ENCODE measurements around the gene ZNF428. TPM values are rescaled to one million over a fixed set of nuclear protein-coding genes. Genes with fewer than 3 reads are reported as not detected.

ZNF428 gene, protein sequence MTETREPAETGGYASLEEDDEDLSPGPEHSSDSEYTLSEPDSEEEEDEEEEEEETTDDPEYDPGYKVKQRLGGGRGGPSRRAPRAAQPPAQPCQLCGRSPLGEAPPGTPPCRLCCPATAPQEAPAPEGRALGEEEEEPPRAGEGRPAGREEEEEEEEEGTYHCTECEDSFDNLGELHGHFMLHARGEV
- total RNA-seq, result 37.3 TPM

DNA sequence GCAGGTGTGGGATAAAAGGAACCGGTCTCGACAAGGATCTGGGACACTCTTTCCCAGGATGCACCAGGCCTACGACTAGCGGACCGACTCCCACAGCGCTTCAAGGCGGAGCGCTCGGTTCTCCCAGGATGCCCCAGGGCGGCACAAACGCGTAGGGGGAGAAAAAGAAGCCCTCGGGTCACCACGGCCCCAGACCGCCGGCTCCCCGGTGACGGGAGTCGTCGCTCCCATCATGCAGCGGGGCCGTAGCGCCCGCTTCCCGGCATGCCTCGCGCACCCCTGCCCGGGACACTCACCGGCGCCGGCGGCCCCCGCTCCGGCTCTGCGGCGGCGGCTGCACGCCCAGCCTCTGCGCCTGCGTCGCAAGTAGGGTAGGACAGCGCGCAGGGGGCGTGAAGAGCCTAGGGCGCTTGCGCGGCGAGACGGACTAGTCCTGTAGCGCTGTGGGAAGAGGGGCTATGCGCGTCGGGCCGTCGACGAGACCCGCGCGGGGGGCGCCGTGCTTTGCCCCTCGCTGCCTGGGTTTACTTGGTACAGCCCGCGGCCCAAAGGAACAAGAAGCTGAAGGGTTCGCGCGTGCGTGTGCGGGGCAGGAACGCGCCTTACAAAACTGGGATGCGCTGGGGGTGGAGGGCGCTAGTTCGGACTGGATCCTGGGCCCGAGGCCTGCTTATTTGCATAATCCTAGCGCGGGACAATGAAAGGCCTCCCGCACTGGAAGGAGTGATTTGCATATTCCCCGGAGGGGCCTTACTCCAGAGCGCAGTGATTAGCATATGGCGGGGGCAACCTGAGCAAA lies at the start of gene ZNF428:
ZNF428 (minus strand) TSS at position 368 of the 799 bp plus-strand sequence. CDS start 5,325 bp downstream, outside the sequence.
- H3K4me1 ChIP-seq, result peaks cover 0 to 7% of the 10 kb centered on the region in 2 donors
- H3K9me3 ChIP-seq, result no peaks in the 10 kb centered on the region
- no peaks in the 10 kb centered on the region for H3K36me3 ChIP-seq
- TF ChIP-seq, protein P1, sequence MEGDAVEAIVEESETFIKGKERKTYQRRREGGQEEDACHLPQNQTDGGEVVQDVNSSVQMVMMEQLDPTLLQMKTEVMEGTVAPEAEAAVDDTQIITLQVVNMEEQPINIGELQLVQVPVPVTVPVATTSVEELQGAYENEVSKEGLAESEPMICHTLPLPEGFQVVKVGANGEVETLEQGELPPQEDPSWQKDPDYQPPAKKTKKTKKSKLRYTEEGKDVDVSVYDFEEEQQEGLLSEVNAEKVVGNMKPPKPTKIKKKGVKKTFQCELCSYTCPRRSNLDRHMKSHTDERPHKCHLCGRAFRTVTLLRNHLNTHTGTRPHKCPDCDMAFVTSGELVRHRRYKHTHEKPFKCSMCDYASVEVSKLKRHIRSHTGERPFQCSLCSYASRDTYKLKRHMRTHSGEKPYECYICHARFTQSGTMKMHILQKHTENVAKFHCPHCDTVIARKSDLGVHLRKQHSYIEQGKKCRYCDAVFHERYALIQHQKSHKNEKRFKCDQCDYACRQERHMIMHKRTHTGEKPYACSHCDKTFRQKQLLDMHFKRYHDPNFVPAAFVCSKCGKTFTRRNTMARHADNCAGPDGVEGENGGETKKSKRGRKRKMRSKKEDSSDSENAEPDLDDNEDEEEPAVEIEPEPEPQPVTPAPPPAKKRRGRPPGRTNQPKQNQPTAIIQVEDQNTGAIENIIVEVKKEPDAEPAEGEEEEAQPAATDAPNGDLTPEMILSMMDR (IDR thresholded peaks at IDR 0.05), result no peak
- H3K27ac ChIP-seq, result peak within 1 kb of the TSS; percentile 87 to 89
- DNase-seq (ENCODE audit: low spot score in 2 of 2), result peak; percentile 50 to 92
- H3K4me3 ChIP-seq, result peak within 1 kb of the TSS; percentile 69 to 75
- intact Hi-C loops (cut with DNase I), result loop anchor here (1.0 to 2.0 kb wide), 3 partner anchors 23 to 49 kb away; partner anchors contain the start of genes IRGQ and ZNF576
- H3K27me3 ChIP-seq, result no peaks in the 10 kb centered on the region

DNA sequence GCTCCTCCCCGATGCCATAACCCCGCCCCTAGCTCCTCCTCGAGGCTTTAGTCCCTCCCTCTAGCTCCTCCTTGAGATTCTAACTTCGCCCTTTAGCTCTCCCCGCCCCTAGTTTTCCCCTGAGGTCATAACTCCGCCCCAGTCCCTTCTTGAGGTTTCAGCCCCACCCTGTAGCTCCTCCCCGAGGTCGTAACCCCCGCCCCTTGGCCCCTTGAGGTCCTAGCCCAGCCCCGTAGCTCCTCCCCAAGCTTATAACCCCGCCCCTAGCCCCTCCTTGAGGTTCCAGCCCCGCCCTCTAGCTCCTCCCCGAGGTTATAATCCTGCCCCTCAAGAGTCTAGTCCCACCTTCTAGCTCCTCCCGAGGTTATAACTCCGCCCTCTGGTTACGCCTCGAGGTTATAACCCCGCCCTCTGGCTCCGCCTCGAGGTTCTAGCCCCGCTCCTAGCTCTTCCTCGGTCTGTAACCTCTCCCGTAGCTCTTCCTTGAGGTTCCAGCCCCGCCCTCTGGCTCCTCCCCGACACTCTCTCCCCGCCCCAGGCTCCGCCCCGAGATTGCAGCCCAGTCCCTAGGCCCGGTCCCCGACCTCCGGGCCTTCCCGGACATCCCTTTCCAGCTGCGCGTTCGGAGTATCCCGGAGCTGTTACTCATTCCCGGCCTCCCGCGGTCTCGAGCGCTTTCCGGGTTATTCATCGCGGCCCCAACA lies 49.1 kb upstream of the ZNF428 start:
- Histone ChIP-seq H3K27me3 (no peaks in the 10 kb centered on the region), H3K27ac (peak overlapping the region; percentile 90 to 93), H3K4me3 (peak overlapping the region; percentile 75), H3K4me1 (peaks cover 3 to 13% of the 10 kb centered on the region in 2 donors), H3K36me3 (peaks cover 4 to 5% of the 10 kb centered on the region in 2 donors), H3K9me3 (no peaks in the 10 kb centered on the region)
- DNase-seq (ENCODE audit: low spot score in 2 of 2), result peak; percentile 94 to 99
- TF ChIP-seq, protein P1 (IDR thresholded peaks at IDR 0.05), result no peak
- intact Hi-C loops (cut with DNase I), result loop anchor here (1.0 to 2.0 kb wide), 6 partner anchors 49 to 206 kb away; partner anchors contain the start of genes IRGQ, PINLYP, XRCC1 and ZNF428

DNA sequence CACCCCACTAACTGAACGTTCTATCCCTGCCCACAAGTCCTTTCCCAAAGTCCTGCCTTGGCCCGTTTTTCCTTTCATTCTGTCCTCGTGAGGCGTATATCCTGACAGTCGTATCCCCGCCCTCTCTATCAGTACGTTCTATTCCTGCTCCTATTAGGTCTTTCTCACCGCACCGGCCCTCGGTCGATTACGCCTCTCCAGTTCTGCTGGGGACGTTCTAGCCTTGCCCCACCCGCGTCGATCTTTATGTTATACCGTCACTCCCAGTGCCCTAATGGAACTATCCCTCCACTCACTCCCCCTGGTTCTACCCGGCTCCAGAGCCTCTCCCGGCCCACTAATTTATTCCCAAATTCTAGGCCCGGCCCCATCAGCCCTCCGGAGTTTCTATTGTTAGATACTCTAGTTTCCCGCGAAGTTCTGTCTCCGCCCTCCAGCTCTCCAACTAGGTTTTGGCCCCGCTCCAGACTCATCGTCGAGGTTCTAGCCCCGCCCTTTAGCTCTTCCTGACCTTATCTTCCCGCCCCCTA lies 48.5 kb upstream of the ZNF428 start:
- Histone ChIP-seq H3K4me3 (peak overlapping the region; percentile 47 to 75), H3K9me3 (no peaks in the 10 kb centered on the region), H3K4me1 (peaks cover 3 to 13% of the 10 kb centered on the region in 2 donors), H3K36me3 (peaks cover 4 to 5% of the 10 kb centered on the region in 2 donors), H3K27me3 (no peaks in the 10 kb centered on the region), H3K27ac (peak overlapping the region; percentile 90 to 93)
- intact Hi-C loops (cut with DNase I), result loop anchor here (1.0 to 2.0 kb wide), 5 partner anchors 49 to 205 kb away; partner anchors contain the start of genes IRGQ, PINLYP, XRCC1 and ZNF428
- TF ChIP-seq, protein P1 (IDR thresholded peaks at IDR 0.05), result no peak
- DNase-seq (ENCODE audit: low spot score in 2 of 2), result no peak

DNA sequence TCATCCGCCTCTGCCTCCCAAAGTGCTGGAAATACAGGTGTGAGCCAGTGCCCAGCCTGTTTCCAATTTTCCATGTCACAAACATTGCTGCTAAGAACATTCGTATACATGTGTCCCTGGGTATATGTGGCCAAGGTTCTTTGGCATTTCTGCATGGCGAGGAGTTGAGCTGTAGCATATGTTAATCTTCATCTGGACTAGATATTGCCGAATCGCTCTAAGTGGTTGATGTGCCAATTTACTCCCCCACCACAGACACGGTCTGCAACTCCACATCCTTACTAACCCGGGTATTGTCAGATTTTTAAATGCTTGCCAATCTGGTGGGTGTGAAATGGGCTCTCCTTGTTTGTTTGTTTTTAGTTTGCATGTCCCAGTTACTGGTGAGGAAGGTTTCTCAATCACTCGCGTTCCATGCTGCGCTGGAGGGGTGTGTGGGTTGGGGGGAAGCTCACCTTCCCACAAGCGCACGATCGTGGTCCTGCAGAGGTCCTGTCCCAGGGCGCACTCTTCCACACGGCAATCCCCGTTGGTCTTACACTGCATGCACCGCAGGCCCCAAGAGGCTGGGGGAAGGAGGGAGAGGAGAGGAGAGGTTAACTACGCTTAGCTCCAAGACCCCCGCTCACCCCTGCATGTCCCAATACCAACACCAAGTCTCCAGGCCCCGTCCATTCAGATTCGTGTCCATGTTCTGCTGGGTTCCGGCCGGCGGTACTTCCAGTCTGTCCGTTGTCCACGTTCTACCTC lies 47.9 kb upstream of the ZNF428 start:
- intact Hi-C loops (cut with DNase I), result no loop called here
- Histone ChIP-seq H3K27me3 (no peaks in the 10 kb centered on the region), H3K9me3 (no peaks in the 10 kb centered on the region), H3K36me3 (peaks cover 4 to 5% of the 10 kb centered on the region in 2 donors), H3K4me1 (peaks cover 3 to 13% of the 10 kb centered on the region in 2 donors), H3K4me3 (peak overlapping the region; percentile 47 to 75), H3K27ac (peak overlapping the region; percentile 90 to 93)
- TF ChIP-seq, protein P1 (IDR thresholded peaks at IDR 0.05), result no peak
- DNase-seq (ENCODE audit: low spot score in 2 of 2), result peak in 1 of 2 donors; percentile 69
